ENCODE data around the gene CAPN9.
"Not testable (repeated sequence)": the region's sequence is repeated elsewhere in the genome, so short reads cannot be mapped to it uniquely, and the experiment has no call there.

CAPN9 gene

GRCh38 chr1:230711245-230711644 lies 35.9 kb upstream of the CAPN9 start:
- DNase-seq, result no peak

GRCh38 chr1:230712470-230712942 lies 34.7 kb upstream of the CAPN9 start:
- no peak for DNase-seq

GRCh38 chr1:230713138-230713537 lies 34.0 kb upstream of the CAPN9 start:
- DNase-seq, result no peak

GRCh38 chr1:230713547-230713914 lies 33.7 kb upstream of the CAPN9 start:
- no peak for DNase-seq

GRCh38 chr1:230713915-230714764 lies 33.0 kb upstream of the CAPN9 start, which contains the start of gene AGT:
TSS of gene AGT (minus strand) at chr1:230714122. CDS start at chr1:230710823, 3,299 bp downstream.
- DNase-seq, result no peak

GRCh38 chr1:230715510-230715909 lies 31.7 kb upstream of the CAPN9 start:
- no peak for DNase-seq

- not testable (repeated sequence) for DNase-seq
These were observed 30.7 kb upstream of the CAPN9 start for GRCh38 chr1:230716453-230716852.

- DNase-seq, result no peak
These were observed 29.9 kb upstream of the CAPN9 start for GRCh38 chr1:230717251-230717650.

- not testable (repeated sequence) for DNase-seq
These were observed 25.2 kb upstream of the CAPN9 start for GRCh38 chr1:230721849-230722522.

GRCh38 chr1:230725256-230726012 lies 21.8 kb upstream of the CAPN9 start:
- no peak for DNase-seq

GRCh38 chr1:230728710-230729392 lies 18.3 kb upstream of the CAPN9 start:
- no peak for DNase-seq

- no peak for DNase-seq
These were observed 16.2 kb upstream of the CAPN9 start for GRCh38 chr1:230730977-230731376.

- DNase-seq, result no peak
These were observed 11.7 kb upstream of the CAPN9 start for GRCh38 chr1:230735447-230735846.

GRCh38 chr1:230737622-230738262 lies 9.4 kb upstream of the CAPN9 start:
- no peak for DNase-seq

- no peak for DNase-seq
These were observed 7.5 kb upstream of the CAPN9 start for GRCh38 chr1:230739564-230740290.

GRCh38 chr1:230743899-230744298 lies 3.3 kb upstream of the CAPN9 start:
- no peak for DNase-seq

- no peak for DNase-seq
These were observed 2.8 kb upstream of the CAPN9 start for GRCh38 chr1:230744382-230744781.

- no peak for DNase-seq
These were observed 2.1 kb upstream of the CAPN9 start for GRCh38 chr1:230745071-230745470.

- no peak for DNase-seq
These were observed 571 bp upstream of the CAPN9 start for GRCh38 chr1:230746617-230747016.

- no peak for DNase-seq
These were observed 957 bp downstream of the CAPN9 start for GRCh38 chr1:230747890-230748800.

Measured in NCI-H187 (cell line).